Measurements from ENCODE around the gene CCDC146. TPM values are rescaled to one million over a fixed set of nuclear protein-coding genes. Genes with fewer than 3 reads are reported as not detected.

The CCDC146 gene
- total and polyA plus RNA-seq, 4 donors = 1.3 to 3.9 (median 3.1) TPM

GRCh38 chr7:77288676-77289320 is 166.4 kb downstream of the CCDC146 start:
- Histone ChIP-seq H3K27ac (ENCODE audit: low read depth in 1 of 2, low read length in 2 of 2) (no peak overlapping the region), H3K9me3 (ENCODE audit: control insufficient read depth in 4 of 4, low read length in 3 of 4) (no peaks in the 10 kb centered on the region), H3K4me3 (ENCODE audit: low read depth in 1 of 3, low read length in 3 of 3) (no peak overlapping the region), H3K9ac (ENCODE audit: low read depth in 1 of 2, low read length in 2 of 2) (no peak overlapping the region), H3K4me1 (ENCODE audit: control insufficient read depth in 4 of 4, insufficient read depth in 4 of 4, low read length in 3 of 4) (no peaks in the 10 kb centered on the region), H3K36me3 (ENCODE audit: control insufficient read depth in 4 of 4, insufficient read depth in 3 of 4, low read depth in 1 of 4, low read length in 3 of 4) (no peaks in the 10 kb centered on the region), H3K27me3 (ENCODE audit: control insufficient read depth in 4 of 4, insufficient read depth in 4 of 4, low read length in 3 of 4) (no peaks in the 10 kb centered on the region)
- TF ChIP-seq, protein P1, sequence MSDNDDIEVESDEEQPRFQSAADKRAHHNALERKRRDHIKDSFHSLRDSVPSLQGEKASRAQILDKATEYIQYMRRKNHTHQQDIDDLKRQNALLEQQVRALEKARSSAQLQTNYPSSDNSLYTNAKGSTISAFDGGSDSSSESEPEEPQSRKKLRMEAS (IDR thresholded peaks at IDR 0.05) = no peak
- TF ChIP-seq, protein P2, sequence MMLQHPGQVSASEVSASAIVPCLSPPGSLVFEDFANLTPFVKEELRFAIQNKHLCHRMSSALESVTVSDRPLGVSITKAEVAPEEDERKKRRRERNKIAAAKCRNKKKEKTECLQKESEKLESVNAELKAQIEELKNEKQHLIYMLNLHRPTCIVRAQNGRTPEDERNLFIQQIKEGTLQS (IDR thresholded peaks at IDR 0.05) = no peak
- TF ChIP-seq RXRA (IDR thresholded peaks at IDR 0.05) = no peak
- no peak for TF ChIP-seq NR2F2 (IDR thresholded peaks at IDR 0.05)
- TF ChIP-seq, protein P3, sequence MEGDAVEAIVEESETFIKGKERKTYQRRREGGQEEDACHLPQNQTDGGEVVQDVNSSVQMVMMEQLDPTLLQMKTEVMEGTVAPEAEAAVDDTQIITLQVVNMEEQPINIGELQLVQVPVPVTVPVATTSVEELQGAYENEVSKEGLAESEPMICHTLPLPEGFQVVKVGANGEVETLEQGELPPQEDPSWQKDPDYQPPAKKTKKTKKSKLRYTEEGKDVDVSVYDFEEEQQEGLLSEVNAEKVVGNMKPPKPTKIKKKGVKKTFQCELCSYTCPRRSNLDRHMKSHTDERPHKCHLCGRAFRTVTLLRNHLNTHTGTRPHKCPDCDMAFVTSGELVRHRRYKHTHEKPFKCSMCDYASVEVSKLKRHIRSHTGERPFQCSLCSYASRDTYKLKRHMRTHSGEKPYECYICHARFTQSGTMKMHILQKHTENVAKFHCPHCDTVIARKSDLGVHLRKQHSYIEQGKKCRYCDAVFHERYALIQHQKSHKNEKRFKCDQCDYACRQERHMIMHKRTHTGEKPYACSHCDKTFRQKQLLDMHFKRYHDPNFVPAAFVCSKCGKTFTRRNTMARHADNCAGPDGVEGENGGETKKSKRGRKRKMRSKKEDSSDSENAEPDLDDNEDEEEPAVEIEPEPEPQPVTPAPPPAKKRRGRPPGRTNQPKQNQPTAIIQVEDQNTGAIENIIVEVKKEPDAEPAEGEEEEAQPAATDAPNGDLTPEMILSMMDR (IDR thresholded peaks at IDR 0.05; ENCODE audit: low read depth, low read length, missing input control) = no peak
- no peak for TF ChIP-seq JUND (IDR thresholded peaks at IDR 0.05)
- TF ChIP-seq, protein P4, sequence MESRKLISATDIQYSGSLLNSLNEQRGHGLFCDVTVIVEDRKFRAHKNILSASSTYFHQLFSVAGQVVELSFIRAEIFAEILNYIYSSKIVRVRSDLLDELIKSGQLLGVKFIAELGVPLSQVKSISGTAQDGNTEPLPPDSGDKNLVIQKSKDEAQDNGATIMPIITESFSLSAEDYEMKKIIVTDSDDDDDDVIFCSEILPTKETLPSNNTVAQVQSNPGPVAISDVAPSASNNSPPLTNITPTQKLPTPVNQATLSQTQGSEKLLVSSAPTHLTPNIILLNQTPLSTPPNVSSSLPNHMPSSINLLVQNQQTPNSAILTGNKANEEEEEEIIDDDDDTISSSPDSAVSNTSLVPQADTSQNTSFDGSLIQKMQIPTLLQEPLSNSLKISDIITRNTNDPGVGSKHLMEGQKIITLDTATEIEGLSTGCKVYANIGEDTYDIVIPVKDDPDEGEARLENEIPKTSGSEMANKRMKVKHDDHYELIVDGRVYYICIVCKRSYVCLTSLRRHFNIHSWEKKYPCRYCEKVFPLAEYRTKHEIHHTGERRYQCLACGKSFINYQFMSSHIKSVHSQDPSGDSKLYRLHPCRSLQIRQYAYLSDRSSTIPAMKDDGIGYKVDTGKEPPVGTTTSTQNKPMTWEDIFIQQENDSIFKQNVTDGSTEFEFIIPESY (IDR thresholded peaks at IDR 0.05) = no peak
- TF ChIP-seq FOXA1 (IDR thresholded peaks at IDR 0.05) = no peak
- no peak for TF ChIP-seq HNF4G (IDR thresholded peaks at IDR 0.05)
- TF ChIP-seq, protein P5, sequence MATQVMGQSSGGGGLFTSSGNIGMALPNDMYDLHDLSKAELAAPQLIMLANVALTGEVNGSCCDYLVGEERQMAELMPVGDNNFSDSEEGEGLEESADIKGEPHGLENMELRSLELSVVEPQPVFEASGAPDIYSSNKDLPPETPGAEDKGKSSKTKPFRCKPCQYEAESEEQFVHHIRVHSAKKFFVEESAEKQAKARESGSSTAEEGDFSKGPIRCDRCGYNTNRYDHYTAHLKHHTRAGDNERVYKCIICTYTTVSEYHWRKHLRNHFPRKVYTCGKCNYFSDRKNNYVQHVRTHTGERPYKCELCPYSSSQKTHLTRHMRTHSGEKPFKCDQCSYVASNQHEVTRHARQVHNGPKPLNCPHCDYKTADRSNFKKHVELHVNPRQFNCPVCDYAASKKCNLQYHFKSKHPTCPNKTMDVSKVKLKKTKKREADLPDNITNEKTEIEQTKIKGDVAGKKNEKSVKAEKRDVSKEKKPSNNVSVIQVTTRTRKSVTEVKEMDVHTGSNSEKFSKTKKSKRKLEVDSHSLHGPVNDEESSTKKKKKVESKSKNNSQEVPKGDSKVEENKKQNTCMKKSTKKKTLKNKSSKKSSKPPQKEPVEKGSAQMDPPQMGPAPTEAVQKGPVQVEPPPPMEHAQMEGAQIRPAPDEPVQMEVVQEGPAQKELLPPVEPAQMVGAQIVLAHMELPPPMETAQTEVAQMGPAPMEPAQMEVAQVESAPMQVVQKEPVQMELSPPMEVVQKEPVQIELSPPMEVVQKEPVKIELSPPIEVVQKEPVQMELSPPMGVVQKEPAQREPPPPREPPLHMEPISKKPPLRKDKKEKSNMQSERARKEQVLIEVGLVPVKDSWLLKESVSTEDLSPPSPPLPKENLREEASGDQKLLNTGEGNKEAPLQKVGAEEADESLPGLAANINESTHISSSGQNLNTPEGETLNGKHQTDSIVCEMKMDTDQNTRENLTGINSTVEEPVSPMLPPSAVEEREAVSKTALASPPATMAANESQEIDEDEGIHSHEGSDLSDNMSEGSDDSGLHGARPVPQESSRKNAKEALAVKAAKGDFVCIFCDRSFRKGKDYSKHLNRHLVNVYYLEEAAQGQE (IDR thresholded peaks at IDR 0.05) = no peak
- no peak for DNase-seq (ENCODE audit: low spot score)
- WGBS = 76% methylated on average over 7 of the region's 7 CpGs

DNA sequence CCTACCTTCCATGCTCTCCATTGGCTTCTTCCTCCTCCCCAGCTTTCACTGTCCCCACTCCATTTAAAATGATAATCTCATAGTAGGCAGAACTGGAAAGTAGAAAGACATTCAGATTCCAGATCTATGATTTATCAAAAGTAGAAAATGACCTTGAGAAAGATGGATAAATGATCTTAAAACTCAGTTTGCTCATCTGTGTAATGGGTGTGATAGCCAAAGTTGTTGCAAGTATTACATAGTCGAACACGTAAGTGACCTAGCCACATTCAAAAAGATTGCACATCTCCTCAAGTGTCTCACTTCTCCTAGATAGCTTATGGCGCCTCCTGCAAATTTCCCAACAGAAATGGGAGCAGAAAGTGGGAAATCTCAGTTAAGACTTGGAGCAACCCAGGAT is 167.0 kb downstream of the CCDC146 start:
- no peaks in the 10 kb centered on the region for H3K4me1 ChIP-seq (ENCODE audit: control insufficient read depth in 4 of 4, insufficient read depth in 4 of 4, low read length in 3 of 4)
- H3K4me3 ChIP-seq (ENCODE audit: low read depth in 1 of 3, low read length in 3 of 3) = no peak overlapping the region
- WGBS = 98% methylated on average over 3 of the region's 3 CpGs
- H3K36me3 ChIP-seq (ENCODE audit: control insufficient read depth in 4 of 4, insufficient read depth in 3 of 4, low read depth in 1 of 4, low read length in 3 of 4) = no peaks in the 10 kb centered on the region
- H3K9ac ChIP-seq (ENCODE audit: low read depth in 1 of 2, low read length in 2 of 2) = no peak overlapping the region
- no peak overlapping the region for H3K27ac ChIP-seq (ENCODE audit: low read depth in 1 of 2, low read length in 2 of 2)
- H3K27me3 ChIP-seq (ENCODE audit: control insufficient read depth in 4 of 4, insufficient read depth in 4 of 4, low read length in 3 of 4) = no peaks in the 10 kb centered on the region
- no peaks in the 10 kb centered on the region for H3K9me3 ChIP-seq (ENCODE audit: control insufficient read depth in 4 of 4, low read length in 3 of 4)
- DNase-seq (ENCODE audit: low spot score) = no peak
- TF ChIP-seq FOXA2 (IDR thresholded peaks at IDR 0.05) (no peak), RAD21 (IDR thresholded peaks at IDR 0.05) (no peak), GABPA (IDR thresholded peaks at IDR 0.05 in 1 of 2, conservative IDR thresholded peaks at IDR 0.05 in 1 of 2) (no peak), YY1 (IDR thresholded peaks at IDR 0.05) (no peak), HNF4A (conservative IDR thresholded peaks at IDR 0.05) (no peak), RXRA (IDR thresholded peaks at IDR 0.05) (no peak), FOXA1 (IDR thresholded peaks at IDR 0.05) (no peak), EGR1 (IDR thresholded peaks at IDR 0.05; ENCODE audit: low read depth in 2 of 2) (no peak), NR2F2 (IDR thresholded peaks at IDR 0.05) (no peak), JUND (IDR thresholded peaks at IDR 0.05) (no peak), SP1 (IDR thresholded peaks at IDR 0.05) (no peak)
- TF ChIP-seq, protein P2 (IDR thresholded peaks at IDR 0.05) = no peak
- TF ChIP-seq, protein P3 (IDR thresholded peaks at IDR 0.05; ENCODE audit: low read depth, low read length, missing input control) = no peak
- TF ChIP-seq, protein P1 (IDR thresholded peaks at IDR 0.05) = no peak
- TF ChIP-seq, protein P4 (IDR thresholded peaks at IDR 0.05) = no peak
